K562 (cell line): Measurements from ENCODE around the gene HNRNPH1. TPM values are rescaled to one million over a fixed set of nuclear protein-coding genes. Genes with fewer than 3 reads are reported as not detected.
A peak's percentile ranks its signal among the peaks of the same experiment; 100 is the strongest.
"Not testable (repeated sequence)": the region's sequence is repeated elsewhere in the genome, so short reads cannot be mapped to it uniquely, and the experiment has no call there.

ENCODE experiments used
- ATAC-seq: fragments of 200-7000 bp; cut with Tn5 transposase; 3 replicates; pipeline ENCODE4 v1.9.1; 2020; ENCODE audit warnings: moderate library complexity
- BruUV-seq: library from RNA; stranded (reverse); fragments of 400-500 nt; replicated peaks from 2 replicates; lab custom pipeline; 2021; lab: Mats Ljungman, UMichigan
- CTCF ChIA-PET: fragments of 300-600 bp; formaldehyde crosslinking; extraction: SDS; loops from one replicate; lab custom pipeline; 2021; ENCODE audit warnings: low intra/inter-chr PET ratio; lab: Yijun Ruan, JAX
- POLR2A ChIA-PET: fragments of 300-600, 350-650 bp; sonication (Branson Sonifier 250); formaldehyde crosslinking; extraction: SDS; loops from one replicate; lab custom pipeline; 2021; ENCODE audit warnings: antibody characterized with exemption, inconsistent platforms; lab: Yijun Ruan, JAX
- DNase-seq, 4 experiments: peaks; one replicate each; pipeline versions ENCODE4 v3.0.0 to v3.0.0-alpha.2; 2011 to 2018; ENCODE audit warnings: low spot score in 3 of 4, mixed read lengths in 3 of 4; ENCODE audit errors: extremely low read depth in 1 of 4
- FAIRE-seq: peaks from 2 replicates; lab custom pipeline; 2011; peaks lifted over from hg19 to GRCh38; lab: Jason Lieb, UNC
- H2AFZ ChIP-seq: 2 replicates; pipeline ENCODE4 v1.6.0; 2011; ENCODE audit warnings: low read depth, low read length, control low read depth, inconsistent platforms
- H3K27ac ChIP-seq: fragments of 200-600 bp; 3 replicates; pipeline ENCODE4 v1.8.0; 2011; ENCODE audit warnings: low read depth, mild to moderate bottlenecking, control low read depth, inconsistent platforms, low read length, moderate library complexity, mixed read lengths; ENCODE audit errors: extremely low read depth
- H3K27me3 ChIP-seq, 2 experiments: fragments of 300-600 bp in 1 of 2; 2 replicates in 1 of 2; 3 replicates in 1 of 2; pipeline versions ENCODE4 v1.6.0 to v1.8.0; 2011; ENCODE audit warnings: inconsistent platforms in 2 of 2, low read length in 2 of 2, mild to moderate bottlenecking in 1 of 2, mixed read lengths in 1 of 2, moderate library complexity in 1 of 2; ENCODE audit not compliant: control insufficient read depth in 2 of 2, insufficient read depth in 2 of 2
- H3K36me3 ChIP-seq: fragments of 300-600 bp; 3 replicates; pipeline ENCODE4 v1.8.0; 2011; ENCODE audit warnings: mild to moderate bottlenecking, low read length, inconsistent platforms; ENCODE audit not compliant: control insufficient read depth, insufficient read depth
- H3K4me1 ChIP-seq, 2 experiments: fragments of 200-600 bp in 1 of 2; replicated peaks in 1 of 2; 2 replicates in 1 of 2; 3 replicates in 1 of 2; pipeline versions ENCODE4 v1.5.1 to v1.8.0; 2011; ENCODE audit warnings: inconsistent platforms in 2 of 2, low read length in 2 of 2, mild to moderate bottlenecking in 1 of 2, mixed read lengths in 1 of 2, moderate library complexity in 1 of 2; ENCODE audit not compliant: control insufficient read depth in 2 of 2, insufficient read depth in 2 of 2
- H3K4me2 ChIP-seq: 2 replicates; pipeline ENCODE4 v1.6.1; 2011; ENCODE audit warnings: low read length, control low read depth, inconsistent platforms, mixed read lengths; ENCODE audit not compliant: insufficient read depth
- H3K4me3 ChIP-seq: fragments of 200-600 bp; sonication (generic), shearing (Covaris generic); 2 replicates; pipeline ENCODE4 v1.5.1; 2016; ENCODE audit warnings: control low read depth, inconsistent platforms
- H3K79me2 ChIP-seq: fragments of 200-600 bp; 3 replicates; pipeline ENCODE4 v1.8.0; 2011; ENCODE audit warnings: low read length, inconsistent platforms; ENCODE audit not compliant: control insufficient read depth, insufficient read depth
- H3K9ac ChIP-seq, 2 experiments: 2 replicates each; pipeline versions ENCODE4 v1.6.0 to v1.6.1; 2011; ENCODE audit warnings: low read depth in 2 of 2, low read length in 2 of 2, control low read depth in 1 of 2, inconsistent platforms in 1 of 2, mild to moderate bottlenecking in 1 of 2, mixed read lengths in 1 of 2; ENCODE audit not compliant: insufficient read depth in 1 of 2
- H3K9me1 ChIP-seq: one replicate; pipeline ENCODE4 v1.6.0; 2011; ENCODE audit warnings: inconsistent platforms, mild to moderate bottlenecking, low read length, moderate library complexity; ENCODE audit not compliant: control insufficient read depth, insufficient read depth
- H3K9me3 ChIP-seq: replicated peaks from 2 replicates; pipeline ENCODE4 v1.5.1; 2011; ENCODE audit warnings: low read depth, low read length, inconsistent platforms; ENCODE audit not compliant: control insufficient read depth, insufficient read depth
- H4K20me1 ChIP-seq: replicated peaks from 2 replicates; pipeline ENCODE4 v1.6.1; 2011; ENCODE audit warnings: low read length, inconsistent platforms, mixed read lengths; ENCODE audit not compliant: control insufficient read depth, insufficient read depth
- BHLHE40 ChIP-seq: IDR thresholded peaks from 2 replicates; pipeline ENCODE4 v1.6.1; 2011; ENCODE audit warnings: low read length, improper control_type of control experiment
- CREM ChIP-seq: IDR thresholded peaks from 2 replicates; pipeline ENCODE4 v1.6.1; 2014; ENCODE audit warnings: antibody characterized with exemption, low read depth
- DDX20 ChIP-seq: fragments of 450-650 bp; IDR thresholded peaks from 2 replicates; pipeline ENCODE4 v1.6.1; 2016; ENCODE audit warnings: missing genetic modification characterization, low read depth, mild to moderate bottlenecking, missing compliant biosample characterization, moderate library complexity
- EP300 ChIP-seq: IDR thresholded peaks from 2 replicates; pipeline ENCODE4 v1.6.1; 2012; ENCODE audit warnings: low read length, improper control_type of control experiment
- IRF9 ChIP-seq: fragments of 450-650 bp; IDR thresholded peaks from 2 replicates; pipeline ENCODE4 v1.6.1; 2016; ENCODE audit warnings: missing biosample characterization, missing genetic modification characterization
- MAFK ChIP-seq: IDR thresholded peaks from 2 replicates; pipeline ENCODE4 v1.6.1; 2011; ENCODE audit warnings: low read length, improper control_type of control experiment
- MEIS2 ChIP-seq: fragments of 450-650 bp; IDR thresholded peaks from 2 replicates; pipeline ENCODE4 v1.6.1; 2014; ENCODE audit warnings: mild to moderate bottlenecking; ENCODE audit not compliant: partially characterized antibody
- NCOA6 ChIP-seq: fragments of 450-650 bp; IDR thresholded peaks from 2 replicates; pipeline ENCODE4 v1.6.1; 2017; ENCODE audit warnings: mild to moderate bottlenecking
- POLR2G ChIP-seq: fragments of 200-400 bp; formaldehyde crosslinking; IDR thresholded peaks from 2 replicates; pipeline ENCODE4 v1.6.1; 2017; ENCODE audit warnings: low read depth, mild to moderate bottlenecking, antibody characterized with exemption, low read length, moderate library complexity
- RBM22 ChIP-seq: fragments of 200-400 bp; formaldehyde crosslinking; IDR thresholded peaks from 2 replicates; pipeline ENCODE4 v1.6.1; 2018; ENCODE audit warnings: low read length, low read depth; ENCODE audit not compliant: poor library complexity, severe bottlenecking
- ZNF232 ChIP-seq: sonication (generic); formaldehyde crosslinking; IDR thresholded peaks from 2 replicates; pipeline ENCODE4 v1.8.0; 2022; ENCODE audit warnings: mild to moderate bottlenecking, missing genetic modification reagents
- WGBS: fragments of 100-300 bp; shearing (Covaris generic); methylation state at CpG from one replicate; pipeline ENCODE4 v1.1.6; 2016; ENCODE audit warnings: low coverage, mixed read lengths; ENCODE audit not compliant: insufficient coverage; ENCODE audit errors: missing lambda C conversion rate; 5-methylcytosine and 5-hydroxymethylcytosine counted together
- in situ Hi-C: fragments of 300-500 bp; cut with MboI; formaldehyde crosslinking; loops from 4 replicates; pipeline ENCODE4 v1.15.0; 2018; ENCODE audit warnings: inconsistent platforms, mixed read lengths
- intact Hi-C: fragments of 100-400 bp; cut with micrococcal nuclease; formaldehyde crosslinking; loops from 2 replicates; pipeline ENCODE4 v1.14.2; 2022
- polyA plus RNA-seq, 8 experiments: library from polyadenylated mRNA; depleted of rRNA in 4 of 8; stranded (reverse) in 5 of 8; unstranded in 3 of 8; fragments of >200 nt; fragmentation: Nextera tagmentation in 2 of 8; fragmentation: Illumina TruSeq in 1 of 8; extraction: Ambion mirVana in 2 of 8; extraction: Trizol in 1 of 8; gene quantifications; 2 replicates each; pipeline versions ENCODE4 v1.2.1 to v1.2.3, GENCODE V29; 2011 to 2014; ENCODE audit warnings: inconsistent platforms in 1 of 8, missing spikeins in 1 of 8
- total RNA-seq, 7 experiments: library from RNA; depleted of rRNA in 6 of 7; stranded (reverse); fragments of >200 nt in 6 of 7; fragmentation: Illumina TruSeq in 2 of 7; extraction: Trizol in 2 of 7; gene quantifications; 2 replicates each; pipeline versions ENCODE4 v1.2.1 to v1.2.3, GENCODE V29; 2011 to 2021; ENCODE audit warnings: low replicate concordance in 1 of 7
- TF ChIP-seq, protein P1 (sequence below): fragments of 450-650 bp; IDR thresholded peaks from 2 replicates; pipeline ENCODE4 v1.6.1; 2016; ENCODE audit warnings: antibody characterized with exemption
- TF ChIP-seq, protein P2 (sequence below): sonication (generic); formaldehyde crosslinking; IDR thresholded peaks from 2 replicates; pipeline ENCODE4 v1.5.0; 2020; ENCODE audit warnings: missing genetic modification reagents

HNRNPH1 gene
- total and polyA plus RNA-seq, 9 of the 15 experiments (the other 6 are each of a cell fraction or from before 2014, with no cell fraction given) = 103 to 656 (median 561) TPM

DNA sequence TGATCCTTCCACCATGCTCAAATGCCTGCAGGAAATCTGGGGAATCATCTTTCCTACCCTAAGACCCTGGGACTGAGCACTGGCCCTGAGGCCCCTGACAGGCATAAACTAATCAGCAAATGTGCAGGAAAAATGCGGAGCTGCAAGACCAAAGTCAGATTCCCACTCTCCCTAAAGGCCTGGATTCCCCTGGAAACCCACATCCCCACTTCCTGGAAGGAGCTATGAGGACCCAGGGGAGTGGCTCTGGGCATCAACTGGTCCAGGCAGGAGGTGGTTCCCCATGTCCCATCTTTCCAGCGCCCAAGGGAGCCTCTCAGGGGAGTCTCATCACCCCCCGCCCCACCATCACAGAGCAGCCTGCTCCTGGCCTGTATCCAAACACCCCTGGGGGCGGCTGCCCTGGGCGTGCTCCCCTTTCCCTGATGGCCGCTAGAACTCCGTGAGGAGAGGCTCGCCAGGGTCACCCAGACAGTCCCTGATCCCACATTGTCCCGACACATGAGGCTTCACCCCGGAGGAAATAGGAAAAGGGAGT, 25.8 kb upstream of the HNRNPH1 start:
- H3K4me2 ChIP-seq, H4K20me1 ChIP-seq, H2AFZ ChIP-seq, CTCF ChIA-PET, BruUV-seq, ATAC-seq, H3K4me3 ChIP-seq, H3K4me1 ChIP-seq, DNase-seq, FAIRE-seq, H3K36me3 ChIP-seq, H3K9me3 ChIP-seq, intact Hi-C loops, H3K27ac ChIP-seq, H3K9me1 ChIP-seq, H3K79me2 ChIP-seq, H3K9ac ChIP-seq: not testable (repeated sequence)
- POLR2A ChIA-PET = interaction anchor here (1.0 kb wide), 1 partner anchor 25 kb away, joined by 3 read pairs; no protein-coding TSS in a partner anchor
- peaks cover 4 to 11% of the 10 kb centered on the region in 2 experiments; a peak in 4 of 5 replicates for H3K27me3 ChIP-seq
- WGBS = 18% methylated on average over 8 of the region's 10 CpGs
- in situ Hi-C loops = loop anchor here (5.0 kb wide), 1 partner anchor 1672 kb away; no protein-coding TSS in a partner anchor

DNA sequence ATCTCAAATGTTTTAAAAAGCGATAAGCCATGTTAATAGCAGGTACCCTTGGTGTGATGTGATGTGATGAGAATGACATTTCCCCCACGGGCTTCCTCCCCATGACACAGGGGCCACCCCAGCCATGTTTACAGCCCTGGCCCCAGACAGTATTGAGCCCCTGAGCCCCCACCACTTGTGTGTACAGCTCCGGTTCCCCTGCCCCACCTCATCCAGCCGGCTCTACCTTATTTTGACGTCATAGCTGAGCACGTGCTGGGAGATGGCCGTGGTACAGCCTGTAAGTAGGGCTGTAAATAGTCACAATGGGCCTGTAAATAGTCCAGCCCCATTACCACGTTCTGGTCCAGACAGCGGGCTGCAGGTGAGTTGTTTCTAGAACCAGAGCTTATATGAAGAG, 24.9 kb upstream of the HNRNPH1 start:
- FAIRE-seq (no peak), DNase-seq (peak in 1 of 4 experiments; percentile 3), ATAC-seq (no peak)
- BruUV-seq = no TSS peak
- Histone ChIP-seq H3K27ac (no peak overlapping the region), H3K79me2 (no peaks in the 10 kb centered on the region), H3K4me2 (no peak overlapping the region), H3K9me3 (no peaks in the 10 kb centered on the region), H3K9me1 (no peaks in the 10 kb centered on the region), H2AFZ (no peak overlapping the region), H3K9ac (no peak overlapping the region), H3K4me1 (peaks cover 0 to 4% of the 10 kb centered on the region in 2 experiments; a peak in 2 of 5 replicates), H3K27me3 (peaks cover 7 to 17% of the 10 kb centered on the region in 2 experiments), H4K20me1 (no peaks in the 10 kb centered on the region), H3K4me3 (no peak overlapping the region), H3K36me3 (no peaks in the 10 kb centered on the region)
- intact Hi-C loops = no loop called here
- ChIA-PET CTCF (no interaction called here), POLR2A (no interaction called here)
- in situ Hi-C loops = loop anchor here (5.0 kb wide), 1 partner anchor 1671 kb away; no protein-coding TSS in a partner anchor
- WGBS = 20% methylated on average over 9 of the region's 9 CpGs
- TF ChIP-seq, protein P1, sequence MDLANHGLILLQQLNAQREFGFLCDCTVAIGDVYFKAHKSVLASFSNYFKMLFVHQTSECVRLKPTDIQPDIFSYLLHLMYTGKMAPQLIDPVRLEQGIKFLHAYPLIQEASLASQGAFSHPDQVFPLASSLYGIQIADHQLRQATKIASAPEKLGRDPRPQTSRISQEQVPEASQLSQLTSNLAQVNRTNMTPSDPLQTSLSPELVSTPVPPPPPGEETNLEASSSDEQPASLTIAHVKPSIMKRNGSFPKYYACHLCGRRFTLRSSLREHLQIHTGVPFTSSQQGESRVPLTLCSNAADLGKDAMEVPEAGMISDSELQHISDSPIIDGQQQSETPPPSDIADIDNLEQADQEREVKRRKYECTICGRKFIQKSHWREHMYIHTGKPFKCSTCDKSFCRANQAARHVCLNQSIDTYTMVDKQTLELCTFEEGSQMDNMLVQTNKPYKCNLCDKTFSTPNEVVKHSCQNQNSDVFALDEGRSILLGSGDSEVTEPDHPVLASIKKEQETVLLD = no peak
- TF ChIP-seq EP300 = no peak
- TF ChIP-seq CREM = 0 out of 2 replicates have a peak, but pooled peaks have one; percentile 15
- TF ChIP-seq DDX20 = no peak
- TF ChIP-seq IRF9 (tag) = no peak
- no peak for TF ChIP-seq ZNF232 (CRISPR knock-in tag)
- TF ChIP-seq MAFK = no peak
- no peak for TF ChIP-seq RBM22
- TF ChIP-seq MEIS2 = no peak
- TF ChIP-seq POLR2G = no peak
- TF ChIP-seq, protein P2, sequence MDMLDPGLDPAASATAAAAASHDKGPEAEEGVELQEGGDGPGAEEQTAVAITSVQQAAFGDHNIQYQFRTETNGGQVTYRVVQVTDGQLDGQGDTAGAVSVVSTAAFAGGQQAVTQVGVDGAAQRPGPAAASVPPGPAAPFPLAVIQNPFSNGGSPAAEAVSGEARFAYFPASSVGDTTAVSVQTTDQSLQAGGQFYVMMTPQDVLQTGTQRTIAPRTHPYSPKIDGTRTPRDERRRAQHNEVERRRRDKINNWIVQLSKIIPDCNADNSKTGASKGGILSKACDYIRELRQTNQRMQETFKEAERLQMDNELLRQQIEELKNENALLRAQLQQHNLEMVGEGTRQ (CRISPR knock-in tag) = no peak
- no peak for TF ChIP-seq NCOA6
- TF ChIP-seq BHLHE40 = 0 out of 2 replicates have a peak, but pooled peaks have one; percentile 18
